Fibroblast of skin of abdomen (primary cell): ENCODE results near the gene COL25A1.
A peak's percentile ranks its signal among the peaks of the same experiment; 100 is the strongest.

Experiments
- DNase-seq: peaks from one replicate; pipeline ENCODE4 v3.0.0-alpha.2; 2013

The COL25A1 gene

DNA sequence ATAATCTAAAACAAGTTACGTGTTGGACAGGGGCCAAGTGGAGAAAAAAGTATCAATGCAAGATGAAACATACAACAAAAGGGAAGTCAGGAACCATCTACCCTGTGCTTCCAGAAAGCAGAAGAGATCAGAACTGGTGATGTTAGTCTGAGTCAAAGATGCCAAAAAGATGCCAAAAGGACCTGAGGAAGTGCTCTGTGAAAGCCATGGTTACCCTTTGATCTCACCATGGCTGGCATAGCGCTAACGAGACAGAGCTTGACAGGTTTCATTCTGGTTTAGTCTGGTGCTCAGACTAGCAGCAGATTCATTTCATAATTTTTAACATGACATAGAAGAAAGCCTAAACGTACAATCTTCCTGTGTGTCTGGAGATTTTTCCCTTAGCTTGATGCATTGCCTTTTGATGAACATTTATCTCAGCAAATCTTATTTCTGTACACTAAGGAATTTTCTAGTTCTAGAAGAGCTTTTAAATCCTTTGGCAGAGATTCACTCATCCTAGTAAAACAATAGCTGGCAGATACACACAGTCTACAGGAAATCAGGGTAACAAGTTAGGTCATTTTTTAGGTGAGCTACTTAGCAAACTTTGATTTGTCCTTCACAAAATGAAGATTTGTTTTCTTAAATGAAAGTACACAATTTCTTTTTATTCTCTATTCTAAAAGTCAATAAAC lies 87.7 kb downstream of the COL25A1 start:
- DNase-seq: no peak

- no peak for DNase-seq
Observed at GRCh38 chr4:109213056-109213455, 89.4 kb downstream of the COL25A1 start.

GRCh38 chr4:109211671-109212070 lies 90.8 kb downstream of the COL25A1 start:
- peak; percentile 52 for DNase-seq

DNA sequence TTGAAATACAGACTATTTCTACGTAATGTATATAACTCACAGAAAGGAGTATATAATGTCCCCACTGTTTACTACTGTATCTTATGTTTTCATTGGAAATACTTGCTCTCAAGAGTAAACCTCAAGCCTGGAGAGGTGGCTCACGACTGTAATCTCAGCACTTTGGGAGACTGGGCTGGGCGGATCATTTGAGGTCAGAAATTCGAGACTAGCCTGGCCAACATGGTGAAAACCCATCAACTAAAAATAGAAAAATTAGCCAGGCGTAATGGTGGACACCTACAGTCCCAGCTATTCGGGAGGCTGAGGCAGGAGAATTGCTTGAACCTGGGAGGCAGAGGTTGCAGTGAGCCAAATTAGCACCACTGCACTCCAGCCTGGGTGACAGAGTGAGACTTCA lies 92.8 kb downstream of the COL25A1 start:
- DNase-seq: no peak

DNA sequence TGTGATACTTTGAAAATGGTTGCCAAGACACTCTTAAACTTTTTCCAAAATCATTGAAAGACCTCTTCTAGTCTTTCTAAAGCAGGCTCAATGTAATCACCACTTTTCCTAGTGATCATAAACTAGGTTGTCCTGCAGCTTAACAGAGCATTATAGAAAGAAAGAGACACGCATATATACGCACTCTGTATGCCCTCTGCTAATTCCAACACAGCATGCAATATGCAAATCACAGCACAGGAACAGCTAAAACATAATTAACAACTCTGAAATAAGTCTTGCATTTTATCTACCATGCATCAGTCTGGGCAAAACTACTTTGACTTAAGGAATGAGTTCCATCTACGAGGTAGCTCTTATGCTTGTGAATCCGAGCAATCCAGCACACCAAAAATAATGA lies 94.6 kb downstream of the COL25A1 start:
- no peak for DNase-seq

DNA sequence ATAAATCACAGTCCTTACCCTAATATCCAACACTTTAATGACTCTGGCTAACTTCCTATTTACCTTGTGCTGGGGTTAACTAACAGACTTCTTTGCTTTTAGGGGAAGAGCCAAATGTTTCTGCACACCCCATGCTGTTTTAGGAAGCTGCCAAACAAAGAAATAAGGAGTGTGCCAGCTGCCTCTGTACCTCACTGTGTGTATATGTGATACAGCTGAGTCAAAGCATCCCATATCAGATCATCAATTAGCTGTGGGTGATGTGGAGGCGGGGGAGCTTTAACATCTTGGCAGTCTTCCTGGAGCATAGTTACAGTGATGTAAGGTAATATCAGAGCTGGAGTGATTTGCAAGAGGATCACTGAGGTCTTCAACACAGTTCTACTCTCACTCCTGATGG lies 95.4 kb downstream of the COL25A1 start:
- DNase-seq: peak; percentile 94

- peak; percentile 80 for DNase-seq
Observed at GRCh38 chr4:109206620-109207019, 95.8 kb downstream of the COL25A1 start.

DNA sequence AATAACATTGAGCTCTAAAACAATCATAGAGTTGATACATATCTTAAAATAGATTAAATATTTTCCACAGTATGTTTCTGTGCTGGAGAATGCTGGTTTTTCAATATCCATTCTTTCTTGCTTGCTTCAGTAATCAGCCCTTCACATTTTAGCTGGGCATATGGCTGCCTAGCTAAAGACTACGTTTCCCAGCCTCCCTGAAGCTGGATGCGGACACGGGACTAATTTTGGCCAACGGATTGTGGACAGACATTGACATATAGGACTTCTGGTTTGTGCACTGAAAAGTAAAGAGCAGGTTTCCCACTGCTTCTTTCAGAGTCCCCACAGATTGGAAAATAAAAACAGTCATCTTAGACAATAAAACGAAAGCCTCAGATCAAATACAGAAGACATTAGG lies 97.3 kb downstream of the COL25A1 start:
- no peak for DNase-seq

- no peak for DNase-seq
Observed at GRCh38 chr4:109199585-109199984, 102.9 kb downstream of the COL25A1 start.

- no peak for DNase-seq
Observed at GRCh38 chr4:109195646-109196045, 106.8 kb downstream of the COL25A1 start.

GRCh38 chr4:109191216-109191615 lies 111.2 kb downstream of the COL25A1 start:
- no peak for DNase-seq

DNA sequence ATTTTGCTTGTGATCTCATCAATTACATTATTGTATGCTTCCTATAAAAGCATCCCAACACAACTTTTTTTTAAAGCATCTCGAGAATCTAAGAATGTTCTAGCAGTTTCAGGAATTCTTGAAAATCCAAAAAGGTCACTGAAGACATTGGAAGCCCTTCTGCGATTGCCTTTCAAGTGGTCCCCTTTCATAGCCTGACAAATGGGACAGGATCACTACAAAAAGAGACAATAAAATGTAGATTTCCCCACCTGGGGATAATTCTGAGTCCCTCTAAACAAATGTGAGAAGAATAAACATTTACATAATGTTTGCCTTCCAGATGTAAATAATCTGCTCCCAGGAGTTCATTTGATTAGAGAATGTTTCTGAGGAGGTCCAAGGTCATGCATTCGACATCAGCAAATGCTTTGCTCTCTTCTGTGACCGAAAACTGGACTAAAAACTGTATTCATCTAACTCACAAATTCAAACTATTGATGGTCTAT lies 116.0 kb downstream of the COL25A1 start:
- DNase-seq: no peak

GRCh38 chr4:109185951-109186350 lies 116.5 kb downstream of the COL25A1 start:
- no peak for DNase-seq

DNA sequence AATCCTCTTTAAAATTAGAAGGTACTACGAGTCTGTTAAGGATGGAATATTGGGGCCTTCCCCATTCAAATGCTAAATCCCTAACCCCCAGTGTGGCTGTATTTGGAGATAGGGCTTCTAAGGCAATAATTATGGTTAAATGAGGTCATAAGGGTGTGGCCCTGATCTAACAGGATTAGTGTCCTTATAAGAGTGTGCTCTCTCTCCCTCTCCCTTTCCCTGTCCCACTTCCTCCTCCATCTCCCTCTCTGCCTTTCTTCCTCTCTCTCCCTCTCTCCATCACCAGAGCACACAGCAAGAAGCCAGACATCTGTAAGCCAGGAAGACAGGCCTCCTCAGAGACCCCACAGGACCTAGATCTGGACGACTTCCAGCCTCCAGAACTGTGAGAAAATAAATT lies 116.9 kb downstream of the COL25A1 start:
- no peak for DNase-seq

GRCh38 chr4:109184491-109184961 lies 117.9 kb downstream of the COL25A1 start:
- DNase-seq: peak; percentile 25

- no peak for DNase-seq
Observed at GRCh38 chr4:109183931-109184490, 118.4 kb downstream of the COL25A1 start.

- DNase-seq: no peak
Observed at GRCh38 chr4:109182696-109183095, 119.8 kb downstream of the COL25A1 start.

GRCh38 chr4:109179061-109179460 lies 123.4 kb downstream of the COL25A1 start:
- no peak for DNase-seq

DNA sequence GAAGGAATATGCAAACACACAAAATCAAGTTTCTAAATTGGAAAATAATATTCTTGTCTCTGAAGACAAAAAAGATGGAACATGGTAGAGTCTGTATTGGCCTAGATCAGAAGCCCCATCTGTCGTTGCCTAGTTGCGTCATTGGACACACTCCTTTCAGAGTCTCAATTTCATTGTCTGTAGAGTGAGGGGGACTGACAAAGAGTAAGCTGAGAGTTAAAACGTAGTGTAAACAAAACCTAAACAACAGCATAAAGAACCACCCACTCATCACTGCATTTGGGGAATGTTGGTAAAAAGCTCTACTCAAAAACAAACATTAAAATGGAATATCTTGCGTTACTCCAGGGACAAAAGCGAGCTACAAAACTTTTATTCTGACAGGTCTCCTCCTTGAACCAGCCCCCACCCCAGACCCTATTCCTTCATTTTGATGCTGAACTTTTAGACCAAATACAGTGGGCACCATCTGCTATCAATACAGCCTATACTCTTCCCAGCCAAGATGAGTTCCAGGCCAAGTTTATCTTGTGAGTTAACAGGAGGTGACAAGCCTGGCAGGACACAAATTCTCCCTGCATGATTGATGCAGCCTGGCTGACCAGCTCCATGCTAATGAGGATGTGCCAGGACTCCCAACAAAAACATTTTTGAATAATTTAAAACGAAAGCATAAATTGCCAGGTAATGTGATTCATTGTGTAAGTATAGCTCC lies 125.2 kb downstream of the COL25A1 start:
- DNase-seq: no peak

GRCh38 chr4:109174224-109174953 lies 128.1 kb downstream of the COL25A1 start:
- no peak for DNase-seq

- DNase-seq: no peak
Observed at GRCh38 chr4:109172301-109172700, 130.2 kb downstream of the COL25A1 start.

DNA sequence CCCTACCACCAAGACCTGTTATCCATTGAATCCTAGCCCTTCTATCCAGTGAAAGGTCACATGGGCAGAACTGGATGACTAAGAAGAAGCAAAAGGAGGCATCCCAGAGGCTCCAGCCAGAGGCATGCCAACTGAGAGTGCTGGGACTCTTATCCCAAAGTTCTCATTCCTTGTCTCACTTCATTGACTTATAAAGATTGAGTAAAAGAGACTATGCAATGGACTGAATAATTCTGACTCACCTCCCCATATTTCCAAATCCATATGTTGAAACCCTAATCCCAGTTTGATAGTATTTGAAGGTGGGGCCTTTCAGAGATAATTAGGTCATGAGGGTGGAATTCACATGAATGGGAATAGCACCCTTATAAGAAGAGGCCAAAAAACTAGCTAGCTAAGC lies 131.4 kb downstream of the COL25A1 start:
- peak; percentile 46 for DNase-seq

- DNase-seq: no peak
Observed at GRCh38 chr4:109169170-109169569, 133.3 kb downstream of the COL25A1 start.
